GM23338 (cell line): ENCODE data around the gene MAPRE3.

Source experiments
- CTCF ChIP-seq, 2 experiments: fragments of 200-600 bp in 1 of 2; sonication (generic) in 1 of 2; conservative IDR thresholded peaks; 2 replicates each; pipeline versions ENCODE4 v1.5.1 to v1.6.1; 2016 to 2017; ENCODE audit warnings: antibody characterized with exemption in 2 of 2, low read depth in 2 of 2, mild to moderate bottlenecking in 2 of 2, moderate library complexity in 1 of 2
- REST ChIP-seq: IDR thresholded peaks from one replicate; pipeline ENCODE4 v1.6.1; 2018; ENCODE audit warnings: antibody characterized with exemption; ENCODE audit not compliant: unreplicated experiment

DNA sequence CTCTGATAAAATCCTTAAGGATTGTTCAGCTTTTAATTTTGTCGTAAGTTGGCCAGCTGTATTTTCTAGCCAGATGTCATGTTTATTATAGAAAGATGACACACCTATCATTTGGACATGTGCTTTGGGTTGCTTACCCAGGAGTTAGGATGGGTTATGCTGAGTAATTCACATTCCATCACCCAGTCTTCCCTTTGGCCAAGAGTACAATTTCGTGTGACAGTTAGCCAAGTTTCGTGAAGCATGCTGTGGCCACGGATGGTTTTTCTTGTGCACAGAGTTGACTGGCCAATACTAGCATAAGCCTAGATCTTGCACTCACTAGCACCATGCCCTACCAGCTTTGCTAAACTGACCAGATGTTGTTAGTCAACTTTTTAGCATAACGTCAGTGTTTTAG lies 5.8 kb downstream of the MAPRE3 start:
- TF ChIP-seq CTCF (conservative IDR thresholded peaks at IDR 0.05; ENCODE audit: low read depth in 2 of 2) (no peak), REST (no peak)
